HG03469 (cell line): ENCODE results near the gene USP49.
A peak's percentile ranks its signal among the peaks of the same experiment; 100 is the strongest.
"Not testable (repeated sequence)": the region's sequence is repeated elsewhere in the genome, so short reads cannot be mapped to it uniquely, and the experiment has no call there.

ENCODE experiments used
- ATAC-seq: cut with Tn5 transposase; IDR thresholded peaks from one replicate; pipeline ENCODE4 v1.9.1; 2021; ENCODE audit warnings: mild to moderate bottlenecking, moderate library complexity, moderate number of reproducible peaks; ENCODE audit not compliant: unreplicated experiment

Gene USP49

GRCh38 chr6:41815587-41815986, 79.6 kb downstream of the USP49 start:
- ATAC-seq = no peak

- ATAC-seq = no peak
These were observed 80.5 kb downstream of the USP49 start for GRCh38 chr6:41814629-41815028.

DNA sequence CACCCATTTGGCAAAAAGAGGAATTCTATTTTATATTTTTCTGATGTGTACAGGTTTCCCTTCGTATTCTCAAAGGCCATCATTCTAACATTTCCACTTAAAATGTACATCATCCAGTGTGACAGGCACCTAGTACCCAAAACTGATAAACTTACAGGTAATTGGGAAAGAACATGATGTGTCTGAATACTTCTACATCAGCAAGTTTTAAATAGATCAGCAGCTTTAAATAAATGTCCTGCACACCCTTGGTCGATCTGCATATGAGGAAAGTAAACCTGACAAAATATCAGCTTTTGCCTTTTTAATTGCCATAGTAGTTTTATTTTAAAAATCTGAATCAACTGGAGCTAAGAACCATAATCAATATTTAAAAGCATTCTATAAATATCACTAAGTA, 81.2 kb downstream of the USP49 start:
- ATAC-seq = no peak

GRCh38 chr6:41813469-41813868, 81.7 kb downstream of the USP49 start:
- no peak for ATAC-seq

DNA sequence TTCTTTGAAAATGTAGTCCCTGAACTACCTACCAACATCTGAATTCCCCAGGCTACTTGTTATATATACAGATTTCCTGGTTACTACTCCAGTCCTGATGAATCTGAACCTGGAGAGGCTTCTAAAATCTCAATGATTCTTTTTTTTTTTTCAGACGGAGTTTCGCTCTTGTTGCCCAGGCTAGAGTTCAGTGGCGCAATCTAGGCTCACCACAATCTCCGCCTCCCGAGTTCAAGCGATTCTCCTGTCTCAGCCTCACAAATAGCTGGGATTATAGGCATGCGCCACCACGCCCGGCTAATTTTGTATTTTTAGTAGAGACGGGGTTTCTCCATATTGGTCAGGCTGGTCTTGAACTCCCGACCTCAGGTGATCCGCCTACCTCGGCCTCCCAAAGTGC, 83.2 kb downstream of the USP49 start:
- not testable (repeated sequence) for ATAC-seq

DNA sequence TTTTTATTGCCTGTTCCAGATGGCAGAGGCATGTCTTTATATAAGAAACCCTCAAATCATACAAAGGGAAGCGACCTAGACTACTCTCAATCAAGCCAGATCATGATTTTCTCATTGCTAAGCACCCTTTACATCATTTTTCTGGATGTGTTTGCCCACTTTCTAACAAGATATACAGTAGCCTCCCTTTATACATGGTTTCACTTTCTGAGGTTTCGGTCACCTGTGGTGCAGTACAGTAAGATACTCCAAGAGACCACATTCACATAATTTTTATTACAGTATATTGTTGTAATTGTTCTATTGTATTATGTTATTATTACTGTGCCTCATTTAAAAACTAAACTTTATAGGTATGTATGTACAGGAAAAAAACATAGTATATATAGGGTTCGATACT, 84.1 kb downstream of the USP49 start:
- ATAC-seq = no peak

DNA sequence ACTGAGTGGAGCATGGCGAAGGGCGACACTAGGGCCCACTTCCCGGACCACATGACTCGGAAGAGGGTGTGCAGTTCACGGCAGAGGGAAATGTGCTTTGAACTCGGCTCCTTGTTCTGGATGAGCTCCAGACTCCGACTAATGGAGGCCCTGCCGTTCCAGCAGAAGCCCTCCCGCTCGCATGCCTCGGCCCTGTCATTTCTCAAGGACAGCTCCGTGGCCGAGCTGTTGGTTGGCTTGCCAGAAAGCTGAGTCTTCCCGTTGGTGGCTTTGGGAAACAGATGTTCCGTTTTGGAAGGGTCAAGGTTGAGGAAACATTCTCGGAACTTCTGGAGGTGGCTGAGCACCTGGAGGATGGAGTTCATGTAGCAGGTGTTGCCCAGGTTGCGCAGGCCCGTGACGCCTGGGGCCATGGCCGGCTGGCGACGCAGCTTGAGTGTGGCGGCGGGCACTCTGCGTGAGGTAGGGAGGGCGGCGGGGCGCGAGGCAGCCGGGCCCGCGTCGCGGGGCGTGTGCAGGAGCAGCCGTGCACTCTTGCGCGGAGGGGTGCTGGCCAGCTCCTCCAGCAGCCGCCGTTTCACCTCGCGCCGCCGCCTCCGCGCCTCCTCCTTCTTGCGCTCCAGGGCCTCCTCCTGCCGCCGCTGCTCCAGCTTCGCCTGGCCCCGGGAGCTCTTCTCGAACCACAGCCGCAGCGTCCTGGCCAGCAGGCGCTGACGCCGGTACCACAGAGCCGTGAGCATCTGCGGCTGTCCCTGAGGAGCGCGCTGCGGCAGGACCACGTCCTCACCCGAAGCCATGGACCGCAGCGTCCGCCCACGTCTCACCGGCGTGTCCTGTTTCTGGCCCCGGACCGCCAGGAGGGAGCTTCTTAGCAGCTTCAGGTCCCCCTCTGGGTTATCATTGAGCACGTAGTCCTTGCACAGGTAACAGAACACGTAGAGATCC, 89.1 kb downstream of the USP49 start:
- ATAC-seq = no peak

GRCh38 chr6:41801380-41801779, 93.8 kb downstream of the USP49 start:
- ATAC-seq = no peak

DNA sequence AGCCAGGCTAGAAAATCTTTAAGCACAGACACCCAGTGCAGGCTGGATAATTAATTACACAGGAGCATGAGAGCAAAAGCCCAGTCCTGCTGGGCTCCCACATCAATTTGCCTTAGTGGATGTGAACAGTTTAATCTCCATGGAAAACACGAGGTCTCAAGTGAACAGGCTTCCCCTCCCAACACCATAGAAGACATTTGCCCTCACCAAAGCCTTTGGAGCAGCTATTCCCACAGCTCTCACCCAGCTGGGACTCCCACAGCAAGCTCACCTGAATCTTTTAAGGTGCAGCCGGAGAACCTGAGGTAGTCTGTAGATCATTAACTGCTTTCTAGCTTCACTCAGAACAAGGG, 95.6 kb downstream of the USP49 start:
- no peak for ATAC-seq

DNA sequence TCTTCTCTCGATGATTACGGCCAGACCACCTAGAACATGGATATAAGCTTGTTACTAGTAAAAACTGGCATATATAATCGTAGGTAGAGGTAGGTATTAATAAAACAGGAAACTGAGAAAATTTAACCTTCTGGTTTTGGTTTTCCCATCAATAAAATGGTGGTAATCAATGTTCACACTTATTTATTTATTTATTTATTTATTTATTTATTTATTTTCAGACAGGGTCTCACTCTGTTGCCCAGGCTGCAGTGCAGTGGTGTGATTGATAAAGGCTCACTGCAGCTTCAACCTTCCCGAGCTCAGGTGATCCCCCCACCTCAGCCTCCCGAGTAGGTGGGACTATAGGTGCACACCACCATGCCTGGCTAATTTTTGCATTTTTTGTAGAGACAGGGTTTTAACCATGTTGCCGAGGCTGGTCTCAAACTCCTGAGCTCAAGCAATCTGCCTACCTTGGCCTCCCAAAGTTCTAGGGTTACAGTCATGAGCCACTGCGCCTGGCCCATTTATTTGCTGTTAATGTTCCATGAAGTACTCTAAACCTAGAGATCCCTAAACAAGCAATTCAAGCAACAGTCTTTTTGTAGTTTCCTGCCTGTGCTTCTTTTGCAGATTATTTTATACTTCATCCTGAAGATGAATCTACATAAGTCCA, 96.1 kb downstream of the USP49 start:
- ATAC-seq = no peak

DNA sequence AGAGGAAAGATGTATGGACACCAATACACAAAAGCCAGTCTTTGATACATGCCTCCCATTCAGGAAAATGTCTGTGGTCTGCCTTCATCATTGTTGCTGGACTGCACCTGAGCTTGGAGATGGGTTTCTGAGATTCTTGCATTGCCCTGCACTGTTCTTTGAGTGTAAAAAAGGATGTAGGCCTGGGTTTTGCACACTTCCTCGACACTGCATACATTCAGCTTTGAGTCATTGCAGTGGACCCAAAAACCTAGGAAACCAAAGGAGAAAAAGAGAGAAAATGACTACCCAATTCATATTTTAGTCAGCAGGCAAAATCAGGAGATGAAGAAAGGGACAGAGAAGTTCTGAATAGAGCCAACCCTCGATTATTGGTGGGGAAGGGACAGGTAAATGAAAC, 98.7 kb downstream of the USP49 start:
- ATAC-seq = no peak

DNA sequence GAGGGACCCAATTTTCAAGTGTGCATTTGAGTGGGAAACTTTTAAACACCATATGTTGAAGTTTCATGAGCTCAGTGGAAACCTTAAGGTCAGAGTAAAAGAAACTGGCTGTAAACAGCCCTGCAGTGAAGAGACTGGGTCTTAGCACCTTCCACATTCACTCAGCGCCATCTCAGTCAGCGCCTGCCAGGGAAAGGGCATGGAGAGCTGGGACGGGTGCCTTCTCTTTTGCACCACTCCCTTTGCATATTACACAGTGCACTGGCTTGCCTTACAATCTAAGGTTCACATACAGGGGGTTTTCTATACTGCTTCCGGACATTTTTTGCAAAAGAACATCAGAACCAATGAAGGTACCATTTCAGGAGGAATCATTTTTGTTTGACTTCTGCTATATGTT, 103.2 kb downstream of the USP49 start:
- no peak for ATAC-seq

DNA sequence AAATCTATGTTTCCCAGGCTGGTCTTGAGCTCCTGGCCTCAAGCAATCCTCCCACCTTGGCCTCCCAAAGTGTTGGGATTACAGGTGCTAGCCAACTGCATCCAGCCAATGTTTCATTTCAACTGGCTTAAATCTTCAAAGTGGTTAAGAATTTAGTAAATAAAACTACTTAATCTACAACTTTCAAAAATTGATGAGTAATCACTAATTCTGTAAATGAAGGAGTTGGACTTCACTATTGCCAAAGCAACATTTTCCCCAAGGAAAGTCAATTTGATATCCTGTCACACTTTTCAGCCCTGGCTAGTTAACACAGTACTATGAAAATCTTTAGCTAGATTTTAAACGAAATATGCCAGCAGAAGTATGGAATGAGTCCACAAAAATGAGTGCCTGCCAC, 103.9 kb downstream of the USP49 start:
- no peak for ATAC-seq

DNA sequence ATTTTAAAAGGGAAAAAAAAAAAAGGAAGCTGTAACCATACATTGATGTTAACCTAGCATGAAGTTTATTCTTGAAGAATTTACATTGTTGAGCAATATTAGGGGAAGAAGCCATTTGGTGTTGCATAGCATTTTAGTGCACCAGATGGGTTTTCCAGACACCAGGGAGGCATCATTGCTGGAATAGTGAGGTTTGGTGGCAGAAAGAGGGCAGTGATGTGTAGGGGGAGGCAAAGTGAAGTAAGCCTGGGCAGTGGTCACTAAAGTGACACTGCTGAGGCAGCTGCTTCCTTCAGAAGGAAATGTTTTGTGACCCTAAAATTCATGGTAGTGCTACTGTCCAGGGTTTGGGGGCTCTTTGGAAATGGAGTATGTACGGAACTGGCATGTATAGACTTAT, 105.1 kb downstream of the USP49 start:
- no peak for ATAC-seq

DNA sequence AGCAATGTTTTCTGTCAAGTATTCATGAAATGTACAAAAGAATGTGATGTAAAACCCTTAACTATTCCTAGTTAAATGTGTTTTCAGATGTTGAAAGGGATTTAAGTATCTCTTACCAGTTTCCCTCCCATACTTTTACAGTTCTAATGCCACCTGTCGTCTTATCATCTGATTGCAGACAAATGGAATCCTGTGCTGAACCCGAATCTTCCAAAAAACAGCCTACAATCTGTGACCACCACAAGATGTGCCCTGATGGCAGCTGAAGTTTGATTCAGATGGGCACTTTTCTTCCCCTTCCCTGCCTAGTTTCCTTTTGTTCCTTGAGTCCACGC, 105.8 kb downstream of the USP49 start:
- ATAC-seq = no peak

DNA sequence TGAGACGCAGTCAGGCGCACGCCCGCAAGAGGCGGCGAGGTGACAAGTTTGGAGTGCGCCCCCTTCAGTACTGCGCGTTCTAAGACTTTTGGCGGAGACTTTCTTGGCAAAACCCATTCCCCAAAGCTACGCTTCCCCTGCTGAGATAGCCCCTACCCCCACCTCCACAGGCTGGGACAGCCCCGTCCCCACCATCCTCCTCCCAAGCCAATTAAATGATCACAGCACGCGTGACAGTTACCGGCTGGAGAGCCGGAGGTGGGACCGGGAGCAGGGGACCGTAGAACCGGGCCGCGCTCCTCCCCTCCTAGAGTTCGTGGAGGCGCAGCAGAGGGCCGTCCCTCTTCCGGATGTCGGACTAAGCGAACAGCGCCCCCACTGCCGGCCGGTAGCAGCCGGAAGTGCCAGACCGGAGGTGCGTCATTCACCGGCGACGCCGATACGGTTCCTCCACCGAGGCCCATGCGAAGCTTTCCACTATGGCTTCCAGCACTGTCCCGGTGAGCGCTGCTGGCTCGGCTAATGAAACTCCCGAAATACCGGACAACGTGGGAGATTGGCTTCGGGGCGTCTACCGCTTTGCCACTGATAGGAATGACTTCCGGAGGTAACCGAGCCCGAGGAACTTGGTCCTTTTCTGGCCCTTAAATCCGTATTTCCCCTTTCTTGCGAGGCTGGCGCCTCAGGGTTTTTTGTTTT, 107.8 kb downstream of the USP49 start, which contains the start of gene TOMM6:
TOMM6 (plus strand) TSS at position 476 of the 699 bp plus-strand sequence; CDS start at position 480, 4 bp downstream.
- peak; percentile 66 for ATAC-seq

GRCh38 chr6:41786451-41787218, 108.5 kb downstream of the USP49 start:
- no peak for ATAC-seq

DNA sequence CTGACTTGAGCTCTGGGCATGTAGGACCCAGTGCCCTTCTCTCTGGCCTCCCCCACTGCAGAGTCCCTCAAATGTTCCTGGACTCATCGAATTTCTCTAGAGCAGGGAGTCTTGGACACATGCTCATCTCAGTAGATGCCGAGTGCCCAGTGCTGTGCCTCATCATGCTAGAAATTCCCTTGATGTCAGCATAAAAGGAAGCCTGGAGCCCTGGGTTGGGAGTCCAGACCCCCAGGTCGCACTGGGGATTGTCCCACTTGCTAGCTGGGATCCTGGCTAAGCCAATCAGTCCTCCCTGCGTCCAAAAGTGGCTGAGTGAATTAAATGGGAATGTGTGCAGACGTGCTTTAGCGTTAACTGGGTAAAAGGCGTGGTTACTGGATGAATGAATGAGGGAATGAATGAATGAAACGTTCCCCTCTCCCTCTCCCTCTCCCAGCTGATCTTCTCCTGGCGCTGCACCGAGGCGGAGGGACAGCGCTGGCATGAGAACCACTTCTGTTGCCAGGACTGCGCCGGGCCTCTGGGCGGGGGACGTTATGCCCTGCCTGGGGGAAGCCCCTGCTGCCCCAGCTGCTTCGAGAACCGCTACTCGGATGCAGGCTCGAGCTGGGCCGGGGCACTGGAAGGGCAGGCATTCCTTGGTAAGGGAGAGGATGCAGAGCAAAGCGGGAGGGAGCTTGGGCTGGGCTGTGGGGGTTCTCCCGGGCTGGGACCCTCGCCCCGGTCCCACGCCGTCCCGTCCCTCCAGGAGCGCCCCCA, 109.3 kb downstream of the USP49 start:
- no peak for ATAC-seq

GRCh38 chr6:41785254-41785653, 109.9 kb downstream of the USP49 start:
- no peak for ATAC-seq

GRCh38 chr6:41784581-41785171, 110.5 kb downstream of the USP49 start:
- no peak for ATAC-seq
